HAP-1 (cell line): Measurements from ENCODE around the gene TIMELESS.
"Not testable (repeated sequence)": the region's sequence is repeated elsewhere in the genome, so short reads cannot be mapped to it uniquely, and the experiment has no call there.

Experiments used
- DNase-seq, 2 experiments: peaks; one replicate each; pipeline ENCODE4 v3.0.0-alpha.2; 2016 to 2020; ENCODE audit warnings: low spot score in 2 of 2
- H3K27me3 ChIP-seq: fragments of 250-450 bp; sonication (Bioruptor Pico); 2 replicates; pipeline ENCODE4 v1.5.1; 2020; ENCODE audit warnings: low read depth, mild to moderate bottlenecking, moderate library complexity
- H3K36me3 ChIP-seq: fragments of 250-450 bp; sonication (Bioruptor Pico); replicated peaks from 2 replicates; pipeline ENCODE4 v1.5.1; 2020; ENCODE audit warnings: mild to moderate bottlenecking
- H3K4me1 ChIP-seq: fragments of 250-450 bp; sonication (Bioruptor Pico); 2 replicates; pipeline ENCODE4 v1.5.1; 2020; ENCODE audit warnings: mild to moderate bottlenecking
- H3K4me3 ChIP-seq: fragments of 250-450 bp; sonication (Bioruptor Pico); 2 replicates; pipeline ENCODE4 v1.5.1; 2020; ENCODE audit warnings: mild to moderate bottlenecking, moderate library complexity
- H3K9me3 ChIP-seq: fragments of 250-450 bp; sonication (Bioruptor Pico); 2 replicates; pipeline ENCODE4 v1.5.1; 2020; ENCODE audit warnings: mild to moderate bottlenecking, moderate library complexity
- in situ Hi-C: fragments of 300-500 bp; cut with MboI; formaldehyde crosslinking; loops from 3 replicates; pipeline ENCODE4 v1.14.3; 2020; ENCODE audit warnings: low sequenced_read_pairs, inconsistent platforms, mixed read lengths

TIMELESS gene, protein sequence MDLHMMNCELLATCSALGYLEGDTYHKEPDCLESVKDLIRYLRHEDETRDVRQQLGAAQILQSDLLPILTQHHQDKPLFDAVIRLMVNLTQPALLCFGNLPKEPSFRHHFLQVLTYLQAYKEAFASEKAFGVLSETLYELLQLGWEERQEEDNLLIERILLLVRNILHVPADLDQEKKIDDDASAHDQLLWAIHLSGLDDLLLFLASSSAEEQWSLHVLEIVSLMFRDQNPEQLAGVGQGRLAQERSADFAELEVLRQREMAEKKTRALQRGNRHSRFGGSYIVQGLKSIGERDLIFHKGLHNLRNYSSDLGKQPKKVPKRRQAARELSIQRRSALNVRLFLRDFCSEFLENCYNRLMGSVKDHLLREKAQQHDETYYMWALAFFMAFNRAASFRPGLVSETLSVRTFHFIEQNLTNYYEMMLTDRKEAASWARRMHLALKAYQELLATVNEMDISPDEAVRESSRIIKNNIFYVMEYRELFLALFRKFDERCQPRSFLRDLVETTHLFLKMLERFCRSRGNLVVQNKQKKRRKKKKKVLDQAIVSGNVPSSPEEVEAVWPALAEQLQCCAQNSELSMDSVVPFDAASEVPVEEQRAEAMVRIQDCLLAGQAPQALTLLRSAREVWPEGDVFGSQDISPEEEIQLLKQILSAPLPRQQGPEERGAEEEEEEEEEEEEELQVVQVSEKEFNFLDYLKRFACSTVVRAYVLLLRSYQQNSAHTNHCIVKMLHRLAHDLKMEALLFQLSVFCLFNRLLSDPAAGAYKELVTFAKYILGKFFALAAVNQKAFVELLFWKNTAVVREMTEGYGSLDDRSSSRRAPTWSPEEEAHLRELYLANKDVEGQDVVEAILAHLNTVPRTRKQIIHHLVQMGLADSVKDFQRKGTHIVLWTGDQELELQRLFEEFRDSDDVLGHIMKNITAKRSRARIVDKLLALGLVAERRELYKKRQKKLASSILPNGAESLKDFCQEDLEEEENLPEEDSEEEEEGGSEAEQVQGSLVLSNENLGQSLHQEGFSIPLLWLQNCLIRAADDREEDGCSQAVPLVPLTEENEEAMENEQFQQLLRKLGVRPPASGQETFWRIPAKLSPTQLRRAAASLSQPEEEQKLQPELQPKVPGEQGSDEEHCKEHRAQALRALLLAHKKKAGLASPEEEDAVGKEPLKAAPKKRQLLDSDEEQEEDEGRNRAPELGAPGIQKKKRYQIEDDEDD

DNA sequence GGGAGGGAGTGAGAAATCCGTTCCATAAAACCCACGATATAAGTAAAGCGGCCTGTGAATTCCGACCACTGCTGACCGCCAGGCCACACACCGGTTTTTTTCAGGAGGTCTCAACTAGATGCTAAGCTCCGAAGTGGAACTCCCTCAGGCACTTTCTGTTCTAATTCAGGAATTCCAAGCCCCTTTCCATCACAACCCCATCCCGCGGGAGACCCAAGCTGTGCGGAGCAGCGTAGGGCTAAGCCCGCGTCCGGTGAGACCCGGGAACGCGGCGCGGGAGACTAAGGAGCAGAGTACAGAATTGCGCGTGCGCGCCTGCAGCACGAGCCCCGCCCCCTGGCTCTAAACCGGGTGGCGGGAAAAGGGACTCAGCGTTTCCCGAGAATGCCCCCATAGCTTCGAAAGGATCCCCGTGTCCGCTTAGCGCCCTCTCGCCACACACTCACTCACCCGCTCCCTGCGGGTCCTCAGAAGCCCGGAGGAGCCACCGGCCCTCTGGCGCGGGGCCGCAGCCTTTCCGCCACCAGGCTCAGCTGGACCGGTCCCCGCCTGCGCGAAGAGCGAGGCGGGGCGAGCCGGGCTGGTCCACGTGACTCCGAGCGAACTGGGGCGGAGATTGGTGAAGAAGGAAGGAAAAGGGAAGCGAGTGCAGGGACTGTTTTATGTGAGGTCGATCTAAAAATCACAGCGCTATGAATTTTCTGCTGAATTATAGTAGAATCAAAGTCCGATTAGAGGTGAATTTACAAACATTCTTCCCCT, at the start of gene TIMELESS:
TIMELESS (minus strand) TSS at position 567 of the 762 bp plus-strand sequence. CDS start 15,256 bp downstream, outside the sequence.
- peak within 1 kb of the TSS; percentile 52 for H3K4me3 ChIP-seq
- peaks cover 9% of the 10 kb centered on the region for H3K4me1 ChIP-seq
- no peaks in the 10 kb centered on the region; the same call in 1 of the 2 replicates for H3K36me3 ChIP-seq
- H3K27me3 ChIP-seq, result no peaks in the 10 kb centered on the region
- in situ Hi-C loops, result no loop called here
- no peaks in the 10 kb centered on the region; the same call in 1 of the 2 replicates for H3K9me3 ChIP-seq
- peak; percentile 89 to 93 for DNase-seq

DNA sequence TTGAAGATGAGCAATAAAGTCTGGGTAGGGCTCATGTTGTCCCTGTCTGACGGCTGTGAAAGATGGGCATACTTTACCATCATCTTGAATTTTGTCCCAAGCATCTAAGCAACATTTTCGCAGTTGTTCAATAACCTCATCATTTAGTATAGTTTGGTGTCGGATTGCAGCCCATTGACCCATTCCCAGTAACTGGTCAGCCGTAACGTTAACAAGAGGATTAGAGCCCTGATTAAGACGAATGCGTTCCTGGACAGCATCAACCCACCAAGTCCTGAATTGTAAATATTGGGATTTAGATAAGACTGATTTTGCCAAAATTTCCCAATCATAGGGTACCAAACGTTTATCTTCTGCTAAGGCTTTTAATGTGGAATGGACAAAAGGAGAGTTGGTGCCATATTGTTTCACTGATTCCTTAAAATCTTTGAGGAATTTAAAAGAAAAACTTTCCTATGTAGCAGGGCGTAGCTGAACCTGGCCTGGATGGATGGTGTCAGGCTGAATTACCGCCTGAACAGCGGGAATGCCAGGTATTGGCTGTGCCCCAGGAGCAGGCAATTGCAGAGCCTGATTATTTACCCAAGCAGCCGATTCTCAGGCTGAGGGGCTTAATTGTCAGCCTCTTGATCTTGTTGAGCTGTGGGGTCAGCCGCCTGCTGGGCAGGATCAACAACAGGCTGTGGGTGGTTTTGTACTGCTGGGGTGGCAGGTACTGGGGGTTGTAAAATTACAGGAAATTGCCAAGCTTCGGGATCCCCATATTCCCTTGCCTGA, 49.1 kb upstream of the TIMELESS start:
- DNase-seq, H3K36me3 ChIP-seq, H3K4me3 ChIP-seq, in situ Hi-C loops, H3K9me3 ChIP-seq, H3K27me3 ChIP-seq, H3K4me1 ChIP-seq: not testable (repeated sequence)

DNA sequence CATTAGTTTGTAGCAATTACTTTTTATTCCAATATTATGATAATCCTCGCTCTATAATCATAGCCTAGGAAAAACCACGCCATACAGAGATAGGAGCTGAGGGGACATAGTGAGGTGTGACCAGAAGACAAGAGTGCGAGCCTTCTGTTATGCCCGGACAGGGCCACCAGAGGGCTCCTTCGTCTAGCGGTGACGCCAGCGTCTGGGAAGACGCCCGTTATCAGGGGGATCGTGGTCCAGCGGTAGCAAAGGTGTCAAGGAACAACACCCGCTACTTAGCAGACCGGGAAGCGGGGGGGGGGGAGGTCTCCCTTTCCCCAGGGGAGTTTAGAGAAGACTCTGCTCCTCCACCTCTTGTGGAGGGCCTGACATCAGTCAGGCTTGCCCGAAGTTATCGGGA, 47.5 kb upstream of the TIMELESS start:
- H3K4me3 ChIP-seq, in situ Hi-C loops, H3K36me3 ChIP-seq, H3K9me3 ChIP-seq, H3K27me3 ChIP-seq, H3K4me1 ChIP-seq: not testable (repeated sequence)
- DNase-seq, result peak in 1 of 2 experiments; percentile 80

GRCh38 chr12:56494481-56494880, 45.3 kb upstream of the TIMELESS start:
- in situ Hi-C loops, H3K4me1 ChIP-seq, H3K36me3 ChIP-seq, H3K27me3 ChIP-seq, H3K4me3 ChIP-seq, DNase-seq, H3K9me3 ChIP-seq: not testable (repeated sequence)

DNA sequence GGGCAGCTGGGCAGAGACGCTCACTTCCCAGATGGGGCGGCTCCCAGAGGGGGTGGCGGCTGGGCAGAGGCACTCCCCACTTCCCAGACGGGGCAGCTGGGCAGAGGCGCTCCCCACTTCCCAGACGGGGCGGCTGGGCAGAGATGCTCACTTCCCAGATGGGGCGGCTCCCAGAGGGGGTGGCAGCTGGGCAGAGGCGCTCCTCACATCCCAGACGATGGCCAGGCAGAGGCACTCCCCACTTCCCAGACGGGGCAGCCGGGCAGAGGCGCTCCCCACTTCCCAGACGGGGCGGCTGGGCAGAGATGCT, 44.8 kb upstream of the TIMELESS start:
- in situ Hi-C loops, H3K9me3 ChIP-seq, H3K4me3 ChIP-seq: not testable (repeated sequence)

DNA sequence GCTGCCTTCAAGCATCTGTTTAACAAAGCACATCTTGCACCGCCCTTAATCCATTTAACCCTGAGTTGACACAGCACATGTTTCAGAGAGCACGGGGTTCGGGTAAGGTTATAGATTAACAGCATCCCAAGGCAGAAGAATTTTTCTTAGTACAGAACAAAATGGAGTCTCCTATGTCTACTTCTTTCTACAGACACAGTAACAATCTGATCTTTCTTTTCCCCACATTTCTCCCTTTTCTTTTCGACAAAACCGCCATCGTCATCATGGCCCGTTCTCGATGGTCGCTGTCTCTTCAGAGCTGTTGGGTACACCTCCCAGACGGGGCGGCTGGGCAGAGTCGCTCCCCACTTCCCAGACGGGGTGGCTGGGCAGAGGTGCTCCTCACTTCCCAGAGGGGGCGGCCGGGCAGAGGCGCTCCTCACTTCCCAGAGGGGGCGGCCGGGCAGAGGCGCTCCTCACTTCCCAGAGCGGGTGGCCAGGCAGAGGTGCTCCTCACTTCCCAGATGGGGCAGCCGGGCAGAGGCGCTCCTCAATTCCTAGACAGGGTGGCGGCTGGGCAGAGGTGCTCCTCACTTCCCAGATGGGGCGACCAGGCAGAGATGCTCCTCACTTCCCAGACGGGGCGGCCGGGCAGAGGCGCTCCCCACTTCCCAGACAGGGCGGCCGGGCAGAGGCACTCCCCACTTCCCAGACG, 44.3 kb upstream of the TIMELESS start:
- H3K4me3 ChIP-seq, H3K27me3 ChIP-seq, H3K4me1 ChIP-seq, in situ Hi-C loops, DNase-seq, H3K9me3 ChIP-seq, H3K36me3 ChIP-seq: not testable (repeated sequence)

More for the DNA sequence above, 44.8 kb upstream of the TIMELESS start:
- DNase-seq, H3K27me3 ChIP-seq, H3K36me3 ChIP-seq, H3K4me1 ChIP-seq: not testable (repeated sequence)

DNA sequence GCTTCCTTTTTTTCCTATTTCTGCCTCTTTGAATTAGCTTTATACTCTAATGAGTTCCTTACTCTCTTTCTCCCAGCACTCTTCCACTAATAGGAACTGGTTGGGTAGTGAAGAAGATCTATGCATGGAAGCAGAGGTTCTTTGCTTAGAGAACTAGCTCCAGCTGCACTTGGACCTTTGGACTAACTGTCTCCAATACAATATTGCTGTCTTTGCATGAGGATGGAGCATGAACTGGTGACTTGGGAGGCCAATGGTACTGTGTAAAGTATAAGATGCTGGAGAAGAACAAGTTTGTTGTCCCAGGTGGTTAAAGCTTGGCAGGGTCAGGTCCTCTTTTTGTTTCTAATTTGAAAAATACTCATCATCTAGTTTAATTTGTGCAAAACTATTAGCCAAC, 41.1 kb upstream of the TIMELESS start:
- H3K27me3 ChIP-seq, result no peaks in the 10 kb centered on the region; the same call in 1 of the 2 replicates
- no peak overlapping the region for H3K4me3 ChIP-seq
- no peaks in the 10 kb centered on the region for H3K36me3 ChIP-seq
- no peak for DNase-seq
- in situ Hi-C loops, result no loop called here
- 0 out of 2 replicates have a peak, but pooled peaks cover 2% of the 10 kb centered on the region for H3K9me3 ChIP-seq
- no peaks in the 10 kb centered on the region for H3K4me1 ChIP-seq

- Histone ChIP-seq H3K9me3 (no peaks in the 10 kb centered on the region), H3K4me3 (no peak within 1 kb of the TSS), H3K36me3 (no peaks in the 10 kb centered on the region), H3K27me3 (no peaks in the 10 kb centered on the region; the same call in 1 of the 2 replicates), H3K4me1 (no peaks in the 10 kb centered on the region)
- in situ Hi-C loops, result no loop called here
- DNase-seq, result peak in 1 of 2 experiments; percentile 29
These were observed 39.1 kb upstream of the TIMELESS start, which contains the start of gene GLS2 for GRCh38 chr12:56488041-56488955. Gene GLS2 (minus strand): TSS chr12:56488161. CDS start chr12:56488118, 43 bp downstream.

GRCh38 chr12:56487448-56488040, 38.3 kb upstream of the TIMELESS start:
- no peaks in the 10 kb centered on the region for H3K9me3 ChIP-seq
- H3K27me3 ChIP-seq, result no peaks in the 10 kb centered on the region; the same call in 1 of the 2 replicates
- no peaks in the 10 kb centered on the region for H3K4me1 ChIP-seq
- DNase-seq, result no peak
- no peaks in the 10 kb centered on the region for H3K36me3 ChIP-seq
- in situ Hi-C loops, result no loop called here
- no peak overlapping the region for H3K4me3 ChIP-seq

- Histone ChIP-seq H3K4me3 (no peak overlapping the region), H3K36me3 (no peaks in the 10 kb centered on the region), H3K9me3 (no peaks in the 10 kb centered on the region), H3K4me1 (no peaks in the 10 kb centered on the region), H3K27me3 (no peaks in the 10 kb centered on the region; the same call in 1 of the 2 replicates)
- DNase-seq, result no peak
- in situ Hi-C loops, result no loop called here
These were observed 37.5 kb upstream of the TIMELESS start for GRCh38 chr12:56486694-56487093.

DNA sequence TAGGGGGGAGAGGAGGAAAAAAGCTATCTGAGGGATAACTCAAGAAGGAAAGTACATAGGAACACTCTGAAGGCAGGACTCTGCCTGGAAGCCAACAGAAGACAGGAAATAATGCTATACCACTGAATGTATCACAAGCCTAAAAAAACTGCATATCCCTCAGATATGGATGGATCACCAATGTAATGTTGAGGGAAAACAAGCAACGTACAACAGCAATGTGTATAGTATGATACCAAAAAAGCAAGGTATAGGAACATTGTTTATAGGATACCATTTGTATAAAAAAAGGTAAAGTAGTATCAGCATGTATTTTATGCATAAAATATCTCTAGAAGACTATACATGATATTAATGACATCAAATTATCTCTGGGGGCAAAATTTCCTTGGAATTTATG, 35.3 kb upstream of the TIMELESS start:
- Histone ChIP-seq H3K36me3 (no peaks in the 10 kb centered on the region), H3K4me1 (no peaks in the 10 kb centered on the region), H3K4me3 (no peak overlapping the region), H3K27me3 (no peaks in the 10 kb centered on the region), H3K9me3 (no peaks in the 10 kb centered on the region)
- in situ Hi-C loops, result no loop called here
- no peak for DNase-seq
